IMR-90 (cell line): Measurements from ENCODE around the gene UBR4. TPM values are rescaled to one million over a fixed set of nuclear protein-coding genes. Genes with fewer than 3 reads are reported as not detected.

Experiments
- ATAC-seq: fragments of 200-7000 bp; cut with Tn5 transposase; 2 replicates; pipeline ENCODE4 v1.9.1; 2020; ENCODE audit warnings: low read depth, mild to moderate bottlenecking, moderate library complexity
- BruUV-seq: library from RNA; stranded (reverse); fragments of 400-500 nt; replicated peaks from 2 replicates; lab custom pipeline; 2021; lab: Mats Ljungman, UMichigan
- CTCF ChIA-PET: fragments of 300-600 bp; formaldehyde crosslinking; extraction: SDS; loops from one replicate; lab custom pipeline; 2021; ENCODE audit warnings: antibody characterized with exemption; lab: Yijun Ruan, JAX
- POLR2A ChIA-PET: fragments of 300-600 bp; sonication (Branson Sonifier 250); formaldehyde crosslinking; loops from one replicate; lab custom pipeline; 2022; ENCODE audit warnings: antibody characterized with exemption; ENCODE audit not compliant: unreplicated experiment; lab: Charles Lee
- DNase-seq: peaks from one replicate; pipeline ENCODE4 v3.0.0; 2013
- H2AFZ ChIP-seq: replicated peaks from 2 replicates; pipeline ENCODE3; 2013; ENCODE audit warnings: low read length, mild to moderate bottlenecking; ENCODE audit not compliant: poor library complexity
- H2AK5ac ChIP-seq: 2 replicates; pipeline ENCODE4 v1.6.1; 2013; ENCODE audit warnings: low read depth, low read length, inconsistent platforms
- H2AK9ac ChIP-seq: replicated peaks from 2 replicates; pipeline ENCODE3; 2013; ENCODE audit warnings: mild to moderate bottlenecking, low read depth, low read length, moderate library complexity; ENCODE audit not compliant: poor library complexity
- H2BK120ac ChIP-seq: 2 replicates; pipeline ENCODE4 v1.6.1; 2013; ENCODE audit warnings: low read depth, low read length, inconsistent platforms
- H2BK15ac ChIP-seq: 3 replicates; pipeline ENCODE4 v1.6.1; 2013; ENCODE audit warnings: low read depth, low read length, inconsistent platforms
- H2BK20ac ChIP-seq: 2 replicates; pipeline ENCODE4 v1.6.1; 2013; ENCODE audit warnings: low read depth, mild to moderate bottlenecking, inconsistent platforms, low read length, moderate library complexity
- H2BK5ac ChIP-seq: 2 replicates; pipeline ENCODE4 v1.6.1; 2013; ENCODE audit warnings: mild to moderate bottlenecking, low read depth, low read length, inconsistent platforms; ENCODE audit not compliant: poor library complexity, severe bottlenecking
- H3K14ac ChIP-seq: replicated peaks from 2 replicates; pipeline ENCODE4 v1.6.1; 2013; ENCODE audit warnings: low read depth, low read length, inconsistent platforms
- H3K18ac ChIP-seq: 2 replicates; pipeline ENCODE4 v1.6.1; 2013; ENCODE audit warnings: low read depth, low read length, control low read depth
- H3K23ac ChIP-seq: 2 replicates; pipeline ENCODE4 v1.6.1; 2013; ENCODE audit warnings: low read depth, low read length, inconsistent platforms
- H3K27ac ChIP-seq: 2 replicates; pipeline ENCODE4 v1.5.1; 2013; ENCODE audit warnings: mild to moderate bottlenecking, control low read depth, low read length; ENCODE audit not compliant: insufficient read depth
- H3K27me3 ChIP-seq: 2 replicates; pipeline ENCODE4 v1.6.1; 2013; ENCODE audit warnings: low read length; ENCODE audit not compliant: control insufficient read depth, insufficient read depth
- H3K36me3 ChIP-seq: 2 replicates; pipeline ENCODE4 v1.6.1; 2013; ENCODE audit warnings: low read length, mixed read lengths; ENCODE audit not compliant: control insufficient read depth, insufficient read depth
- H3K4ac ChIP-seq: 2 replicates; pipeline ENCODE4 v1.6.1; 2013; ENCODE audit warnings: low read depth, low read length, inconsistent platforms
- H3K4me1 ChIP-seq: 2 replicates; pipeline ENCODE4 v1.6.1; 2013; ENCODE audit warnings: low read length, mixed read lengths; ENCODE audit not compliant: control insufficient read depth, insufficient read depth
- H3K4me2 ChIP-seq: 2 replicates; pipeline ENCODE4 v1.6.1; 2013; ENCODE audit warnings: low read depth, mild to moderate bottlenecking, control low read depth, low read length, moderate library complexity
- H3K4me3 ChIP-seq: 2 replicates; pipeline ENCODE4 v1.5.1; 2013; ENCODE audit warnings: low read depth, mild to moderate bottlenecking, control low read depth, low read length, moderate library complexity; ENCODE audit not compliant: insufficient read depth
- H3K56ac ChIP-seq: 2 replicates; pipeline ENCODE4 v1.6.1; 2013; ENCODE audit warnings: low read length, inconsistent platforms; ENCODE audit not compliant: insufficient read depth; ENCODE audit errors: extremely low read depth
- H3K79me1 ChIP-seq, 2 experiments: 2 replicates each; pipeline ENCODE4 v1.6.1; 2013; ENCODE audit warnings: low read length in 2 of 2, inconsistent platforms in 1 of 2, low read depth in 1 of 2
- H3K9ac ChIP-seq: 2 replicates; pipeline ENCODE4 v1.6.1; 2013; ENCODE audit warnings: low read depth, low read length, control low read depth
- H3K9me1 ChIP-seq: 2 replicates; pipeline ENCODE4 v1.6.1; 2013; ENCODE audit warnings: low read length, inconsistent platforms; ENCODE audit not compliant: insufficient read depth
- H3K9me3 ChIP-seq: 2 replicates; pipeline ENCODE4 v1.6.1; 2013; ENCODE audit warnings: low read length; ENCODE audit not compliant: control insufficient read depth, insufficient read depth
- H4K20me1 ChIP-seq: 2 replicates; pipeline ENCODE4 v1.6.1; 2013; ENCODE audit warnings: low read length, inconsistent platforms; ENCODE audit not compliant: insufficient read depth
- H4K5ac ChIP-seq: 2 replicates; pipeline ENCODE4 v1.6.1; 2013; ENCODE audit warnings: mild to moderate bottlenecking, low read depth, low read length, control low read depth
- H4K8ac ChIP-seq, 2 experiments: 2 replicates each; pipeline ENCODE4 v1.6.1; 2013; ENCODE audit warnings: low read depth in 2 of 2, low read length in 2 of 2, control low read depth in 1 of 2, inconsistent platforms in 1 of 2
- H4K91ac ChIP-seq: 2 replicates; pipeline ENCODE4 v1.6.1; 2013; ENCODE audit warnings: low read depth, low read length, inconsistent platforms; ENCODE audit not compliant: insufficient read depth
- CHD1 ChIP-seq: IDR thresholded peaks from 2 replicates; pipeline ENCODE4 v1.6.1; 2012; ENCODE audit warnings: low read depth, low read length, improper control_type of control experiment
- ELK1 ChIP-seq: fragments of 150-350 bp; IDR thresholded peaks from 2 replicates; pipeline ENCODE4 v1.6.1; 2016; ENCODE audit warnings: low read depth, mild to moderate bottlenecking, low read length, moderate library complexity, borderline replicate concordance
- FOS ChIP-seq: fragments of 150-350 bp; IDR thresholded peaks from 2 replicates; pipeline ENCODE4 v1.6.1; 2016; ENCODE audit warnings: low read depth, low read length
- MAFK ChIP-seq: IDR thresholded peaks from 2 replicates; pipeline ENCODE4 v1.6.1; 2012; ENCODE audit warnings: low read depth, low read length, improper control_type of control experiment
- MAZ ChIP-seq: IDR thresholded peaks from 2 replicates; pipeline ENCODE4 v1.6.1; 2012; ENCODE audit warnings: low read depth, mild to moderate bottlenecking, low read length, improper control_type of control experiment, moderate library complexity, borderline replicate concordance
- NFE2L2 ChIP-seq: fragments of 150-350 bp; IDR thresholded peaks from 2 replicates; pipeline ENCODE4 v1.6.1; 2016; ENCODE audit warnings: low read depth, mild to moderate bottlenecking, low read length
- POLR2A ChIP-seq: IDR thresholded peaks from 2 replicates; pipeline ENCODE4 v1.6.1; 2012; ENCODE audit warnings: mild to moderate bottlenecking, low read depth, low read length
- RAD21 ChIP-seq: IDR thresholded peaks from 2 replicates; pipeline ENCODE4 v1.6.1; 2012; ENCODE audit warnings: low read length, improper control_type of control experiment
- RCOR1 ChIP-seq: IDR thresholded peaks from 2 replicates; pipeline ENCODE4 v1.6.1; 2012; ENCODE audit warnings: mild to moderate bottlenecking, low read length, improper control_type of control experiment; ENCODE audit not compliant: insufficient replicate concordance
- USF2 ChIP-seq: fragments of 150-350 bp; IDR thresholded peaks from 2 replicates; pipeline ENCODE4 v1.6.1; 2017; ENCODE audit warnings: mild to moderate bottlenecking, antibody characterized with exemption, low read length, low read depth
- WGBS, 2 experiments: methylation state at CpG; one replicate each; pipeline versions ENCODE4 v1.1.5 to v1.1.7; 2013; ENCODE audit warnings: missing lambda C conversion rate in 2 of 2; ENCODE audit not compliant: insufficient read length in 1 of 2; ENCODE audit errors: extremely low coverage in 2 of 2; 5-methylcytosine and 5-hydroxymethylcytosine counted together
- dilution Hi-C: fragments of 300-500 bp; cut with HindIII; formaldehyde crosslinking; loops from one replicate; pipeline ENCODE4 v1.14.3; 2018; ENCODE audit warnings: low sequenced_read_pairs; ENCODE audit not compliant: unreplicated experiment
- in situ Hi-C: fragments of 300-500 bp; cut with MboI; formaldehyde crosslinking; loops from 3 replicates; pipeline ENCODE4 v1.14.3; 2019; ENCODE audit warnings: low sequenced_read_pairs, inconsistent platforms, mixed read lengths
- intact Hi-C: fragments of 100-400 bp; cut with micrococcal nuclease; formaldehyde crosslinking; loops from 2 replicates; pipeline ENCODE4 v1.10.0; 2022
- polyA plus RNA-seq, 3 experiments: library from polyadenylated mRNA; depleted of rRNA; stranded (reverse); fragments of >200 nt; gene quantifications; 2 replicates each; pipeline ENCODE4 v1.2.3, GENCODE V29; 2012; ENCODE audit warnings: low replicate concordance in 1 of 3
- total RNA-seq: library from RNA; depleted of rRNA; stranded (reverse); fragments of >200 nt; gene quantifications from 2 replicates; pipeline ENCODE4 v1.2.3, GENCODE V29; 2012

The UBR4 gene
- total and polyA plus RNA-seq, 2 of the 4 experiments (the other 2 are of a cell fraction) = 87.8 to 121 TPM

- dilution Hi-C loops (no loop called here), in situ Hi-C loops (no loop called here), intact Hi-C loops (loop anchor here (1.0 to 10.0 kb wide), 5 partner anchors 79 to 497 kb away; no protein-coding TSS in a partner anchor)
- peaks cover 33% of the 10 kb centered on the region for H3K4me1 ChIP-seq
- H3K4me2 ChIP-seq = peak overlapping the region; percentile 46; the same call in 1 of the 2 replicates
- 0% methylated on average over 1 of the region's 8 CpGs; no CpG with 5 or more reads in 1 of the 2 experiments for WGBS, 2 experiments
- H3K36me3 ChIP-seq = peaks cover 76% of the 10 kb centered on the region
- no peak overlapping the region for H2AFZ ChIP-seq
- peaks cover 3% of the 10 kb centered on the region for H3K9me1 ChIP-seq
- no peak overlapping the region for H2BK120ac ChIP-seq
- no peak overlapping the region; the same call in 1 of the 2 replicates for H3K4ac ChIP-seq
- H3K14ac ChIP-seq = peak overlapping the region; percentile 38; the same call in 1 of the 2 replicates
- no peak overlapping the region for H3K4me3 ChIP-seq
- peak overlapping the region in 1 of 2 experiments; percentile 31; a peak in 1 of 4 replicates for H4K8ac ChIP-seq
- H3K23ac ChIP-seq = peak overlapping the region; percentile 61
- H4K20me1 ChIP-seq = peaks cover 38% of the 10 kb centered on the region
- H3K56ac ChIP-seq = no peak overlapping the region
- no peaks in the 10 kb centered on the region for H3K9me3 ChIP-seq
- peaks cover 42 to 75% of the 10 kb centered on the region in 2 experiments for H3K79me1 ChIP-seq
- TF ChIP-seq ELK1 (no peak), FOS (no peak), USF2 (no peak), NFE2L2 (no peak), MAFK (no peak), CHD1 (no peak), RAD21 (no peak; the same call in 1 of the 2 replicates), RCOR1 (no peak), POLR2A (no peak), MAZ (no peak)
- ATAC-seq = peak; percentile 64
- H3K27me3 ChIP-seq = no peaks in the 10 kb centered on the region
- peak overlapping the region; percentile 79 for H2BK5ac ChIP-seq
- 0 out of 2 replicates have a peak overlapping the region, but pooled peaks have one; percentile 2 for H3K27ac ChIP-seq
- H2BK20ac ChIP-seq = no peak overlapping the region
- no TSS peak for BruUV-seq
- ChIA-PET CTCF (interaction anchor here (0.7 to 1.8 kb wide), 3 partner anchors 11 to 184 kb away, joined by 3 to 7 read pairs (median 3); no protein-coding TSS in a partner anchor), POLR2A (no interaction called here)
- H3K9ac ChIP-seq = peak overlapping the region; percentile 1; the same call in 1 of the 2 replicates
- H4K91ac ChIP-seq = no peak overlapping the region
- H4K5ac ChIP-seq = no peak overlapping the region
- no peak overlapping the region for H2AK9ac ChIP-seq
- no peak overlapping the region for H2BK15ac ChIP-seq
- H3K18ac ChIP-seq = no peak overlapping the region; the same call in 1 of the 2 replicates
- peak; percentile 83 for DNase-seq
- H2AK5ac ChIP-seq = no peak overlapping the region
Observed at GRCh38 chr1:19091196-19091953, 118.7 kb downstream of the UBR4 start.
